DMS53 treated with DMSO at 0.1 percent for 48 hours (cell line): ENCODE measurements around the gene PLCE1.

Experiments used
- DNase-seq: peaks from one replicate; lab custom pipeline; 2025; ENCODE audit not compliant: unreplicated experiment; lab: John Stamatoyannopoulos, UW

PLCE1 gene

GRCh38 chr10:93993414-93993781 is 333 bp upstream of the PLCE1 start:
- no peak for DNase-seq

GRCh38 chr10:93994438-93994801 is 689 bp downstream of the PLCE1 start:
- no peak for DNase-seq

- DNase-seq: no peak
Measured at GRCh38 chr10:93995182-93995581, 1.5 kb downstream of the PLCE1 start.

- DNase-seq: no peak
Measured at GRCh38 chr10:93995598-93996271, 2.0 kb downstream of the PLCE1 start.

- no peak for DNase-seq
Measured at GRCh38 chr10:93996551-93996950, 2.8 kb downstream of the PLCE1 start.

GRCh38 chr10:93997546-93997945 is 3.8 kb downstream of the PLCE1 start:
- DNase-seq: no peak

GRCh38 chr10:93999401-93999851 is 5.7 kb downstream of the PLCE1 start:
- DNase-seq: no peak

GRCh38 chr10:94000638-94001415 is 7.1 kb downstream of the PLCE1 start:
- no peak for DNase-seq

GRCh38 chr10:94001416-94001810 is 7.7 kb downstream of the PLCE1 start:
- DNase-seq: no peak

GRCh38 chr10:94002156-94002555 is 8.4 kb downstream of the PLCE1 start:
- DNase-seq: no peak

GRCh38 chr10:94003488-94003887 is 9.8 kb downstream of the PLCE1 start:
- DNase-seq: no peak

GRCh38 chr10:94005050-94005449 is 11.3 kb downstream of the PLCE1 start:
- no peak for DNase-seq

GRCh38 chr10:94006591-94007550 is 13.1 kb downstream of the PLCE1 start:
- DNase-seq: peak; percentile 17

GRCh38 chr10:94008526-94008925 is 14.8 kb downstream of the PLCE1 start:
- no peak for DNase-seq

- DNase-seq: no peak
Measured at GRCh38 chr10:94010116-94010515, 16.4 kb downstream of the PLCE1 start.

GRCh38 chr10:94010886-94011285 is 17.2 kb downstream of the PLCE1 start:
- DNase-seq: no peak

GRCh38 chr10:94011296-94011695 is 17.6 kb downstream of the PLCE1 start:
- DNase-seq: no peak

- no peak for DNase-seq
Measured at GRCh38 chr10:94012834-94013233, 19.1 kb downstream of the PLCE1 start.

GRCh38 chr10:94013331-94013760 is 19.6 kb downstream of the PLCE1 start:
- DNase-seq: no peak

GRCh38 chr10:94014304-94014703 is 20.6 kb downstream of the PLCE1 start:
- DNase-seq: no peak
